NCI-H128 (cell line): ENCODE data around the gene PLD5.
"Not testable (repeated sequence)": the region's sequence is repeated elsewhere in the genome, so short reads cannot be mapped to it uniquely, and the experiment has no call there.

ENCODE experiments used
- DNase-seq: peaks from one replicate; lab custom pipeline; 2025; ENCODE audit not compliant: unreplicated experiment; lab: John Stamatoyannopoulos, UW

The PLD5 gene

DNA sequence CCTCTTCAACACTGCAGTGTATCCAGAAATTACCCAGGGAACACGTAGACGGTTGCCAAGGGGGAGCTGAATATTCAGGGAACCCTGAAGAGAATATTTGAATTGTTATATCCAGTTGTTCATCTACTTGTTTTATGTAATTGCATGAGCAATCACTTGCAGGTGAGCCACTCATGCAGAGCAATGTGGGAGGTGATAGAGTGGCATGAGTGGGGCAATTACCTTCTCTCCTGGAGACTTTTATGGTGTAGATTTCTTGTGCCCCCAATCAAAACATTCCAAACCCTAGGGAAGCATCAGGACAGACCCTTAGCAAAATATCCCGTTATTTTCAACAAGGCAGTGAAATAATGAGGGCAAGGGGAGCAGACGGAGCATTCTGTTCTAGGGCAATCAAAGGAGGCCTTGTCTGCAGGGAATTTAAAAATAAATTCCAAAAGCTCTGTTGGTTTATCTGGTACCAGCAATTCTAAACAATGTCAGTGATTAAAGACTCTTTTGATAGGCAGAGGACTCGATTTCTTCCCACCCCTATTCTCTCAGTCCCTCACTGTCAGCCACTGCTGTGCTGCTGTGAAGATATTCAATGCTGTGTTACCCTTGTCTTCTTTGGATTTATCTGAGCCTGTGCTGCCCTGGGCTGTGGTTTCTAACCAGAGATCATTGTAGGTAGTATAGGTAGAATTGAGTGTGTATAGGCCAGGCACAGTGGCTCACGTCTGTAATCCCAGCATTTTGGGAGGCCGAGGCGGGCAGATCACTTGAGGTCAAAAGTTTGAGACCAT lies 345.4 kb downstream of the PLD5 start:
- no peak for DNase-seq

DNA sequence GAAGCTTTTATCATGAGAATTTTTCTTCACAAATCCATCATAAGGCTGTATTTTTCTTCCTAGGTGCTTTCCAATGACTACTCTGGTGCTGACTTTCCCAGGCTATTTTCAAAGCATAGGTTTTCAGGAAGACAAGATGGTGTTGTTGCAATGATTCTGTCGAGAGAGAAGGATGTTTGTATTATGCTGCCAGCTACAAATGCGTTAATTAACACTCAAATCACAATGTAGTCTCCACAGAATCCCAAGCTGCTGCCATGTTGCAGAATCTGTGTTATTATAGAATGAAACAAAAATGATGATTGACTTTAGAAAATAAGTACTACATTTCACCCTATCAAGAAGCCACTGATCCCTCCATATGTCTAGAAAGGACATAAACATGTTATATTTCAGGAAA lies 346.1 kb downstream of the PLD5 start:
- DNase-seq: no peak

DNA sequence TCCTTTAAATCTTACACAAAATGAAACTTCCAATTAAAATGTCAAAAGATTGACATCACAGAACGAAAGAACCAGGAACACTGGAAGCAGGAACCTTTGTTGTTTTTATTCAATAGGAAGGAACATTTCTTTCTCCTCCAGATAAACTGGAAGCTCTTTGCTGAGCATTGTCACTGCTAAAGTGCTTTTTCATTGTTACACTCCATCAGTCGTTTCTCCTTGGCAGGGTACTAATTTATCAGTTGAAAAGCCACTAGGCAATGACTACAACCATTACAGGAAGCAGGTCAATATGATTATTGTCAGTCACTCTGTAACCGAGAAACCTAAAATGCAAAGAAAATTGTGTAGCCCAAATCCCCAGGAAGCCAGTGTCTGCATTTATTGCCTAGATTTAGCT lies 362.4 kb downstream of the PLD5 start:
- no peak for DNase-seq

DNA sequence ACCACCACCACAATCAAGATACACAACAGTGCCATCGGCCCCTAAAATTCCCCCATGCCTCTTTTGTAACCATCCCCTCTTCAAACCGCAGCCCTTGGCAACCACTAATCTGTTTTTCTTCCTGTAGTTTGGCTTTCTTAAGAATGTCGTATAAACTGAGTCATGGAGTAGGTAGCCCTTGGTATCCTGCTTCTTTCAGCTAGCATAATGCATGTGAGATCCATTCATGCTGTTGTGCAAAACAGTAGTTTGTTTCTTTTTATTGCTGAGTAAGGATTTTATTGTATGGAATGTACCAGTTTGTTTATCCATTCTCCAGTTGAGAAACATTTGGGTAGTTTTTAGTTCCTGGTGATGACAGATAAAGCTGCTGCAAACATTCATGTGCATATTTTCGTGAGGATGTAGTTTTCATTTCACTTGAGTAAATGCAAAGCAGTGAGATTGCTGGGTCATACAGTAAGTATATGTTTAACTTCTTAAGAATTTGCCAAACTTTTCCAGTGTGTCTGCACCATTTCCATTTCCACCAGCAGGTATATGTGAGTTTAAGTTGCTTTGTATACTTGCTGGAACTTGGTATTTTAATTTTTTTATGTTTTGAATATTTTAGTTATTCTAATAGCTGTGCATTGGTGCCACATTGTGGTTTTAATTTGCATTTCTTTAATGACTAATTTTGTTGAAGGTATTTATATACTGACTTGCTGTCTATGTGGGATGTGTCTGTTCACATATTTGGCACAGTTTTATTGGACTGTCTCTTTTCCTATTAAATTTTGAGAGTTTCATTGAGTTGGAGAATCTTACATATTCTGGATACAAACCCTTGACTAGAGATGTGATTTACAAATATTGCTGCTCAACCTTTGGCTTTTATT lies 377.2 kb downstream of the PLD5 start:
- DNase-seq: no peak

GRCh38 chr1:242146652-242147051 lies 377.8 kb downstream of the PLD5 start:
- no peak for DNase-seq

GRCh38 chr1:242140836-242141235 lies 383.7 kb downstream of the PLD5 start:
- DNase-seq: no peak

GRCh38 chr1:242139986-242140385 lies 384.5 kb downstream of the PLD5 start:
- DNase-seq: no peak

- DNase-seq: no peak
These were observed 385.1 kb downstream of the PLD5 start for GRCh38 chr1:242139442-242139841.

- DNase-seq: no peak
These were observed 390.7 kb downstream of the PLD5 start for GRCh38 chr1:242133796-242134195.

- DNase-seq: no peak
These were observed 391.1 kb downstream of the PLD5 start for GRCh38 chr1:242133351-242133750.

DNA sequence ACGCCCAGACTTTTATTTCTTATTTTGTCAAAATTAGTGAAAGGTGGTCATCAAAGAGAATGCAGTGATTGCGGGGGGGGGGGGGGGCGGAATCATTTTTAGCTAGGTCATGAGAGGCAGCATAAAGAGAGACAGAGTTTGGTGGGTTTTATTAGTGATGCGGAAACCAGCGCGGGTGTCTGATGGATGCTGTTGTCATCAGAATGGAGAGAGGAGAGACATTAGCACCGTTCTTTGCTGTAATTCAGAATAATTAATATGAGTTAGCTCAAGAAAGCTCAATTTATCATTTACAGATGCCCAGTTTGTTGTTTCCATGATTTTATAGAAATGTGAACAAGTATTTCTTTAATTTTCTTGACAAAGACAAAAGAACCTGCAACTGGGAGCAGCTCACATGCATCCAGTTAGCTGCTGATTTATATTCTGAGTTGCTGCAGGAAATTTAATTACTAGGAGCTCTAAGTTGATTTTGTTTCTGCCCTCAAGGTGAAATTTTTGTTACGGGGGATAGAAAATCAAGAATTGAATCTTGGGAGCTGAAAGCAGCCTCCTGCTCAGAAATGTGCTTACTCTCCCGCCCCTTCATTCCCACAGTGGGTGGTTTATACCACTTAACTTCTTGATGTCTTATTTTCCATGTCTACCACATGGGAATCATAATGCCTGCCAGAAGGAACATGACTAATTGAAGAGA lies 392.2 kb downstream of the PLD5 start:
- DNase-seq: no peak

DNA sequence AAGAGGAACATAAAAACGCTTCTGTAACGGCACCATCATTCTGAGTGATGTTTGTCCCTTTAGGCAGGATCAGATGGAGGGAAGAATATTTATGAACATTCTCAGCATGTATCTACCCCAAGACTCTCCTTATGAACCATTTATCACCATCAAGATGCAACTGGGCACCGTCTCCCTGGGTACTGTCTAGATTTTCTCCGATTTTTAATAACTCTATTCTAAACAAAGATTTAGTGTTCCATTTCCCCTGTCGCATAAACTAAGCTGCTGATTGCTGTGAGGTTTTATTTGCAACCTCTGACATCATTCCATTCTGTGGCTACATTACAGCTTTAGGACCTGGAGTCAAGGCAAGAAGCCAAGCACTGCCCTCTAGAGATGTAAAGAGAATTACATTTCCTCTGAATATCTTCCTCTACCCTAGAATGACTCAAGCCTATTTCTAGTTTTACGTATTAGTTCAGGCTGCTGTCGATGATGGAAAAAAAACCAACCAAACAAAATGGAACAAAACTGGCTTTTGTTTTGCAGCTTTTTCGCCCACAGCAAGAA lies 395.5 kb downstream of the PLD5 start:
- DNase-seq: no peak

GRCh38 chr1:242120432-242120831 lies 404.1 kb downstream of the PLD5 start:
- DNase-seq: no peak

- no peak for DNase-seq
These were observed 423.6 kb downstream of the PLD5 start for GRCh38 chr1:242100921-242101320.

GRCh38 chr1:242097283-242097682 lies 427.2 kb downstream of the PLD5 start:
- DNase-seq: not testable (repeated sequence)

GRCh38 chr1:242093116-242093515 lies 431.4 kb downstream of the PLD5 start:
- DNase-seq: no peak

DNA sequence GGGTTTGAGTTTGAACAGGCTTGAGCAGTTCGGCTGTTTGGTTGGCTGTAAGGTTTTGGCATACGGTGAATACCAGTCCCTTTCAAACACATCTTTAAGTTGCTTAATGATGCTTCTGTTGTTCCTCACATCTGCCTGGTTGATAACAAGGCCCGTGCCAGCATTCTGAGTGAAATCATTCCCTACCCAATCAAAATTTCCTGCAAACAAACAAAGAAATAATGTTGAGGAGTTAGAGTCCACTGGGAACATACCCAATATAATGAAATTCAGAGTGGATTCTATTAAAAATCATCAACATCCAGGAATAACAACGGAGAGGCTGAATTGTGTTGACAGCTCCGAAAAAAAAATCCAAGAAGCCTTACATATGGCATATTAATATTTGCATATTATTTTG lies 434.6 kb downstream of the PLD5 start:
- no peak for DNase-seq

DNA sequence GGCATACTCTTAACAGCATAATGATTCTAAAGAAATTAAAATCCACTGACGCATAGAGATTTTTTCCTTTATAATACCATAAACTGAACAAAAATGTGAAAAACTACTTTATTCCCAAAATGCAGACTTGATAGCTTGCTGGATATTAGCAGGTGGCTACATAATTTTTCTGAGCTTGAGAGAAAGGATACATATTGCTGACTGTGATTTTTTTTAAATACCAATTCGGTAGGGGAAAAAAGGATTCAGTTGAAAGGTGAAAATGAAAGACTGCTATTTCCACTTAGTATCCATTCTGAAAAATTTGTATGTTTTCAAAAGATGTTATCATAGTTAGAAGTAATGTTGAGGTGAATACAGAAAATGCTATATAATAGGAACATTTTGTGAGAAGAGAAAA lies 435.6 kb downstream of the PLD5 start:
- DNase-seq: no peak

GRCh38 chr1:242086706-242087105 lies 437.8 kb downstream of the PLD5 start:
- no peak for DNase-seq

DNA sequence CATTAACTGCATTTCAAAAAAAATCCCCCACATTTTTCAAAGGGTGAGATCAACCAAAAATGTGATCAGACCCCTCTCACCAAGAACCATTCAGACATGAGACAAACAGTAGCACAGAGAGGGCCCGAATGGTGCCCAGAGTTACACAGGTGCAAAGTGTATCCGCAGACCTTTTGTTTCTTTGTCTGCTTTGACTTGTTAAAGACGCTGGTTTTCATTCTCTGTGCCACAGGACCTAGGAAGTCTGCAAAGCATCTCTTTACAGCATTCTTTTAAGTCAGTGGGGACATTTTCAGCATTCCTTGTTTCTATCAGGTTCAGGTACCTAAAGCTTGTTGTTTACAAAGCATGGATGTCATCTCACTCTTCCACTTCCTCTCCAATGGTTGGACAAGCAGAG lies 438.4 kb downstream of the PLD5 start:
- DNase-seq: no peak

DNA sequence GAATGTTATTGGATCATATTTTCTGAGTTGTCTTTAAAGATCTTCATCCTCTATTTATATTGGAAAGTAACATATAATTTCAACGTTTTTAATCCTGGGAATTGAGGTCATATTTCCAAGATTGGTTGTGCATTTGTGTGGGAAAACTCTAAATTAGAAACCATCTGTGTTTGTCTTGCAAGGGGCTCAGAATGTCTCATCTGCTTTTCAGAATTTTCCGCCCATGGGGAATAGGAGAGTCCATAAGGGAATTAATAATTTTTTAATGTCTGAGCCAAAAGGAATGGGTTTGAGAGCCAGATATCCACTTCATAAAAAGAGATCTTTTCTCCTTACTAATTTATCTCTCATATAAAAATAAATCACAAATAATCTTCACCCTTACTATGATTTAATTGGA lies 440.8 kb downstream of the PLD5 start:
- no peak for DNase-seq
